Ammon's horn (tissue), 1 donor: Measurements from ENCODE around the gene TDRD7.

Experiments
- DNase-seq: peaks from one replicate; pipeline ENCODE4 v3.0.0-alpha.2; 2016; ENCODE audit warnings: low spot score

The TDRD7 gene

GRCh38 chr9:97411789-97412625 lies at the start of gene TDRD7:
TDRD7 (plus strand) TSS chr9:97412096; CDS start chr9:97428466, 16,370 bp downstream.
- DNase-seq = peak; percentile 83

- DNase-seq = no peak
Measured at GRCh38 chr9:97362777-97363545, 48.9 kb upstream of the TDRD7 start.

- no peak for DNase-seq
Measured at GRCh38 chr9:97363661-97364299, 48.1 kb upstream of the TDRD7 start.

- DNase-seq = no peak
Measured at GRCh38 chr9:97364769-97365490, 47.0 kb upstream of the TDRD7 start.

GRCh38 chr9:97365634-97366033 lies 46.3 kb upstream of the TDRD7 start:
- no peak for DNase-seq

GRCh38 chr9:97366476-97366875 lies 45.4 kb upstream of the TDRD7 start:
- DNase-seq = no peak

- DNase-seq = no peak
Measured at GRCh38 chr9:97366889-97367288, 45.0 kb upstream of the TDRD7 start.

GRCh38 chr9:97367729-97368128 lies 44.2 kb upstream of the TDRD7 start:
- DNase-seq = no peak

GRCh38 chr9:97368964-97369363 lies 42.9 kb upstream of the TDRD7 start:
- no peak for DNase-seq

GRCh38 chr9:97372580-97372979 lies 39.3 kb upstream of the TDRD7 start:
- DNase-seq = no peak

- no peak for DNase-seq
Measured at GRCh38 chr9:97373331-97373730, 38.6 kb upstream of the TDRD7 start.

GRCh38 chr9:97374811-97375210 lies 37.1 kb upstream of the TDRD7 start:
- no peak for DNase-seq

GRCh38 chr9:97376902-97377301 lies 35.0 kb upstream of the TDRD7 start:
- no peak for DNase-seq

- no peak for DNase-seq
Measured at GRCh38 chr9:97382099-97382718, 29.7 kb upstream of the TDRD7 start.

GRCh38 chr9:97384406-97385262 lies 27.3 kb upstream of the TDRD7 start:
- DNase-seq = no peak

- no peak for DNase-seq
Measured at GRCh38 chr9:97385626-97386264, 26.2 kb upstream of the TDRD7 start.

- no peak for DNase-seq
Measured at GRCh38 chr9:97386265-97386633, 25.6 kb upstream of the TDRD7 start.

GRCh38 chr9:97386733-97387503 lies 25.0 kb upstream of the TDRD7 start:
- DNase-seq = peak; percentile 72

- DNase-seq = no peak
Measured at GRCh38 chr9:97387504-97387886, 24.4 kb upstream of the TDRD7 start.
